Amygdala (tissue), 56 donors: ENCODE measurements around the gene CD320.
"Not testable (repeated sequence)": the region's sequence is repeated elsewhere in the genome, so short reads cannot be mapped to it uniquely, and the experiment has no call there.

Experiments
- DNase-seq, 56 donors: peaks; one replicate each; lab custom pipeline; 2025; lab: John Stamatoyannopoulos, UW

Gene CD320

DNA sequence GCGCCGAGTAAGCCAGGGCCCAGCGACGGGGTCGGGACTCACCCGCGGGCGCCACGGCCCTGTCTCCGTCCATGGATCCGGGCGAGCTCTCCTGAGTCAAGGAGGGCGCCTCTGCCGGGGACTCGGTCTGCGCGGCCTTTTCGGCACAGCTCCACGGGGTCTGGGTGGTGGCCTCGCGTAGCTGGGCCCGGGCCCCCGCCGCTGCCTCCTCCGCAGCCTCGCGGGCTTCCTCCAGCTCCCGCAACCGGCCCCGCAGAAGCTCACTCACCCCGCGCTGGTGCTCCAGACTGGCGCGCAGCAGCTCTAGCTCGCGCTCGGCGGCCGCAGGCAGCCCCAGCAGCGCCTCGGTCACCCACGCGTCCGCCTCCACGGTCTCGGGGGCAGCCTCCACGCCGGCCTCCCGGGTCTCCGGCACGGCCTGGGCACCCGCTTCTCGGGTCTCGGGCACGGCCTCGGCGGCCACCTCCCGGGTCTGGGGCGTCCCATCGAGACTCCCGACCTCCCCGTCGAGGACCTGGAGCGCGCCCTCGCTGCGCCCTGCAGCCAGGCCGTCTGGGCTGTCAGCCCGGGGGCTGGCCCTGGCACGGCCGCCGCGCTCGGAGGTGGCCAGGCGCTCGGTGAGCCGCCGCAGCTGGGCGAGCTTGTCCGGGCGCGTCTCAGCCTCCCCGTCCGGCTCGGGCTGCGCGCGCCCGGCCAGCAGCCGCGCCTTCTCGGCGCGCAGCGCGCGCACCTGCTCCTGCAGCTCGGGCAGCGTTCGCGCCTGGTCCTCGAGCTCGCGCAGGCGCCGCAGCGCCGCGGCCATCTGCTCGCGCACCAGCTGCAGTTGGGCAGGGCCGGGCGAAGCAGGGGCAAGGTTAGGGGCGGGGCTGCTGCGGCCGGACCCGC, 26.5 kb upstream of the CD320 start:
- DNase-seq = peak in 11 of 56 donors; percentile 3 to 40 (median 21)

DNA sequence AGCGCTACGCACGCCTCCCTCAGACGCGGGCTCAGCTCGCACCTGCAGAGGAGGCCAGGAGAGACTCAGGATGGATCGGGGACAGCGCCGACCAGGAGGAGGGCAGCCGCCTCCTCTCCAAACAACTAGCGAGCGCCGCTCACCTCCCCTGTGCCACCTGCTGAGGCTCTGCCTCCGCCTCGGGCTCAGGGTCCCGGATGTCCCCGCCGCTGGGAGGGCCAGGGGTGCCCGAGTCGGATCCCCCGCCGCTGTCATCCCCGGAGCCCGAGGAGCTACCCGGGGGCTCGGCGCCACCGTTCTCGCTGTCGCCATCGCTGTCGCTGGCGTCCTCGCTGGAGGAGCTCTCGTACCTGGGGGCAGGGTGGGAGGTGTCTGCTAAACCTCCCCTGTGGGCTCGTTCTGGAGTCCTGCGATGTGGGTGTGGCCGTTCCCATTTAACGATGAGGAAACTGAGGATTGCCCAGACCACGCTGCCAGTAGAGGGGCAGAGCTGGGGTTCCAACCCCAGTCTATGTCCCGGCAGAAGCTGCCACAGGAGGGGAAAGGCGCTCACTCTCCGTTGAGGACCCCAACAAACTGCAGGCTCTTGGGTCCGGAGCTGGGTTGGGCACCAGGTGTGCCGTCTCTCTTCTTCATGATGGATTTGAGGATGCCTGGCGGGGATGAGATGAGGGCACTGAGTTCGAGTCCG, 25.8 kb upstream of the CD320 start:
- no peak for DNase-seq

DNA sequence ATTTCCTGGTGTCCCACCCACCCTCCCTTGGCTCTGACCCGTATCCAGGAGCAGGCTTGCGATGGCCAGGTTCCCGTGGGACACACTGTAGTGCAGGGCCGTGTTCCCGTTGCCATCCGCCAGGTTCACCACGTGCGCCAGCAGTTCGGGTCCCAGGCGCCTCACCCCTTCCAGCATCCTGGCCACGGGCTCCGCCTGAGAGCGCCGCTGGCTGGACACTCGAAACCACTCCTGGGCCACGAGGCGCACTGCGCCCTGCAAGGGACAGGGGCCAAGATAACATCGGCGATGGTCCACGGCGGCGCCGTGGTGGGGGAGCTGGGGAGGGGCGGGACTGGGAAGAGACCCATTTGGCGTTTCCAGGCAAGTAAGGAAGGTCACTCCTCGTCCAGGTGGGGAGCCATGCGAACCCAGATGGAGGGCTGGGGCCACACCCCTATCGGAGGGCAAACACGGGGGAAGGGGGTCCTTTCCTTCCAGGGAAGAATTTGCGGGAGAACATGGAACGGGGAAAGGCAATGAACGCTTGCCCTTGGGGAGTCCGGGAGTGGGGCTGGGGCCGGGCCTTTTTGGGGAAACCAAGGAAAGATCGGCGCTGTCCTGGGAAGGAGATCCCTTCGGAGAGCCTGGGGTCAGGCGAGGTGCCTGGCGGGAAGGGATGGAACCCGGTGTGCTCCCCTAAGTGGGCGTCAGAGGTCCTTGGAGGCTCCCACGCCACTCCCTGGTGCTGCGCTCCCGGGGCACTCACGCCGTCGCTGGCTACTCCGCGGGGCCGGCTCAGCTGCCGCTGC, 25.0 kb upstream of the CD320 start:
- DNase-seq = no peak

DNA sequence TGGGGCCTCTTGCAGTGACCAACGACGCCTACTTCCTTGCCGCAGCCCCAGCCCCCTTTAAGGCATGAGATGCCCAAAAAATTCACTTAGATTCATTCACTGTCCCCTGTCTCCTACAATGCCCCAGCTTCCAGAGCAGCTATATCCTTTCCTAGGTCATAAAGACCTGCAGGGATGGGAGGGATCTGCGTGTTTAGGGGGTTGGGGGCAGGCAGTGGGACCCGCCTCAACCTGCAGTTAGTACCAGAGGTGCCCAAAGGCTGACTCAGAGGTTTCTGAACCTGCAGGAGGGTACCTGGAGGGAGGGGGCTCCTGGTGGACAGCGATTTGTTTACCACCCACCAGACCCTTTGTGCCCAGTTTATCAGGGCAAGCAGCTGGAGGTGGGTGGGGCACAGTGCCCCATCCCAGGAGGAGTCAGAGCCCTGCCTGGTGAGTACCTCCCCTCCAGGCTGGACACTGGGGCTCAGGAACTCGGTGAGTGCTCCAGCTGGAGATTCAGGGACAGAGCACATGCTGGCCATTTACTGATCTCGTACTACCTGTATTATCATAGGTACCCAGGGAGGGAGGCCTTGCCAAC, 23.2 kb upstream of the CD320 start:
- DNase-seq = no peak

DNA sequence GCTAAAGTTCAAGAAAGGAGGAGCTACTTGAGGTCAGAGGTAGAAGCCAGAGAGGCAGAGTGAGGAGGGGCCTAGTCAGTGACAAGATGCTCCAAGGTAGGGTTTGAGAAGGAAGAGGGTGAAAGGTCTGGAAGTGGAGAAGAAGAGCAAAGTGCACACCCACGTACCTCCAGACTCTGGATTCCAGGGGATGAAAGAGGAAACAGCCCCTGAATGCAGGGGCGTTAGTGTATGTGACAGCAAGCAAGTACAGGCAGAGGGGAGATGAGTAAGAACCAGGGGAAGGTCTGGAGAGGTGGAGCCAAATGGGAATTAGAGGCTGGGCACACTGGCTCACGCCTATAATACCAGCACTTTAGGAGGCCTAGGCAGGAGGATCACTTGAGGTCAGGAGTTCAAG, 21.8 kb upstream of the CD320 start:
- DNase-seq = no peak

DNA sequence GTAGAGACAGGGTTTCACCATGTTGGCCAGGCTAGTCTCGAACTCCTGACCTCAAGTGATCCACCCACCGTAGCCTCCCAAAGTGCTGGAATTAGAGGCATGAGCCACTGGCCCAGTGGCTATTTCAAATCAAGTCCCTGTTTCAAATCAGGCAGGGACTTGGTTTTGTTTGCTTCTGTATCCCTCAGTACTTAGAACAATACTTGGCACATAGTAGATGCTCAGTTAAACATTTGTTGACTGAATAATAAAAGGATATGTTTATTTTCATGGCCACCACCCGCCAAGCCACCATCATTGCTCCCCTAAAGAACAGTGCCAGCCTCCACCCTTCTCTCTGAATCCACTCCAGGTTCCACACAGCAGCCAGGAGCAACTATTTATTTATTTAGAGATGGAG, 17.3 kb upstream of the CD320 start:
- DNase-seq = no peak

DNA sequence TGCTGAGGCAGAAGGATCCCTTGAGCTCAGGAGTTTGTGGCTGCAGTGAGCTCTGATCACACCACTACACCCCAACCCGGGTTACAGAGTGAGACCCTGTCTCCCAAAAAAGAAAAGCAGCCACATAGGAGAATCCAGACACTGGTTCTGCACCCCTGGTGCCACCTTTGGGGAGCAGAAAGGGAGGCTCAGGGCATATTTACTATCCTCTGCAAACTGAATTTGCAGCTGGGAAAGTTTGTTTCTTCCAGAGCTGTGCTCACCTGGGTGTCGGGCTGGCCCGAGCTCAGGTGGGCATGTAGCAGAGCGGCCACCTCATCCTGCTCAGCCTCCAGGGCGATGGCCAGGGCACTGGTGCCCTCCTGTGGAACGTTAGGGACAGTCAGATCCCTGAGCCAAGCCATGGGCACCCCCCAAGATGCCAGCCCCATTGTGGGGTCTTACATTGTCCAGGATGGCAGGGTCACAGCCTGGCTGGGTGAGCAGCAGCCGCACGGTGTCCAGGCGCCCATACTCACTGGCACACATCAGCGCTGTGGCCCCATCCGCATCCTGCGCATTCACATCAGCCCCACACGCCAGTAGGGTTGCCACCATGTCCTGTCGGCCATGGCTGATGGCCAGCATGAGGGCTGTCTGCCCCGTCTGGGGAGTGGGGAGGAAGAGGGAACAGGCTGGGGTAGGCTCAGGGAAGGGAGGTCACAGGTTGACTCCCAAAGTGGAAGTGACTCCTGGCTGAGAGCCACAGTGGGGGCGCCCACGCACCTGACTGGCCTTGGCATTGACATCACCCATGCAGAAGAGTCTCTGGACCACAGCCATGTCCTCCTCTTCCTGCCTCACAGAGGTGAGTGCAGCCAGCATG, 16.3 kb upstream of the CD320 start:
- DNase-seq = peak in 2 of 56 donors; percentile 5 to 18

DNA sequence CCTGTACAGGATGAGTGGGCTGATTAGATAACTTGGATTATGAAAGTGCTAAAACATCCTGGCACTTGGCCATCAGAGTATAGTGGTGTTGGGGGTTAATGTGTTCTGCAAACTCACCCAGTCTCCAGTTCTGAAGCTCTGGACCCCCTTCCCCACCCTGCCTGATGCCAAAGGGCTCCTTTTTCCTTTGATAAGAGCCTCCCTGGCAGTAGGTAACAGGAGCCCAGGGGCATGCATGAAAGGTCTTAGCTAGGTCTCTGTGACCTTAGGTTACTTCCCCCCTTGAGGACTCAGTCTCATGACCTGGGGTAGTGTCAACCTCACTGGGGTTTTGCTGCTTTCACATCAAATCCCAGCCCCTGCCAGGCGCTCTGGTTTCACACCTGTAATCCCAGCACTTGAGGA, 15.6 kb upstream of the CD320 start:
- DNase-seq = no peak

DNA sequence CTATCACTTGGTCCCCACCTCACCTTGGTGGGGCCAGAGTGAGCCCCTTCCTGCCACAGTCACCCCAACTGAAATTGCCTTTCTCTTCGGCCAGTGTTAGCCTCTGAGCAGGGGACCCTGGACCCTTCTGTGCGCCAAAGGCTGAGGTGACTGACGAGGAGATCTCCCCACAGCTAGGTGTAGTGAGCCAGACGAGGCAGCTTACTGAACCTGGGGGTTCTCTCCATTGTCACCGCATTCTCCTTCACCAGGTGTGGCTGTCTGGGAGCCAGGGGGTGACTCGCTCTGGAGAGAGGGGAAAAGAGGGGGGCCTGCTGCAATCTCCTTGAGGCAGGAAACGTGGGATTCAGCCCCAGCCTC, 14.5 kb upstream of the CD320 start:
- no peak for DNase-seq

DNA sequence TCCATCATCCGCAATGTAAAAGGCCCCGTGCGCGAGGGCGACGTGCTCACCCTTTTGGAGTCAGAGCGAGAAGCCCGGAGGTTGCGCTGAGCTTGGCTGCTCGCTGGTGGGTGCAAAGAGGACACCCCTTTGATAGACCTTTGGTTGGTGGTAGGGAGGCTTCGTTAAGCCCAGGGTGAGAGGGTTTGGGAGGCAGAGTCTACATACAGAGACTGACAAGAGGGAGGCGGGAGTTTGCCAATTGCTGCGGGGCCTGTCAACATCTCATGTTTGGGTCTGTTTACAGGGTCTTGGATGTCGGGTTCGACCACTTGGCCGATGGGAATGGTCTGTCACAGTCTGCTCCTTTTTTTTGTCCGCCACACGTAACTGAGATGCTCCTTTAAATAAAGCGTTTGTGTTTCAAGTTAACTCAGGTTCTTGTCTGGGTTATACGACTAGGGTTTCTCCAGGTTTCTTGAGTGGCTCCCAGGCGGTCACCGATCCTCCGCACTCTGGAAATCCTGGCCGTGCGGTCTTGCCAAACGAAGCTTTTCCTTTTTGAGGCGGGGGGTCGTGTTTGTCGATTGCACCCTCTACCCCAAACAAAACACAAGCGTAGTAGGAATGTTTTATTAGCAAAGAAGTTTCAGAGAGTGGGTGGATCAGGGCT, 14.0 kb upstream of the CD320 start:
- DNase-seq = peak in 1 of 56 donors; percentile 34

DNA sequence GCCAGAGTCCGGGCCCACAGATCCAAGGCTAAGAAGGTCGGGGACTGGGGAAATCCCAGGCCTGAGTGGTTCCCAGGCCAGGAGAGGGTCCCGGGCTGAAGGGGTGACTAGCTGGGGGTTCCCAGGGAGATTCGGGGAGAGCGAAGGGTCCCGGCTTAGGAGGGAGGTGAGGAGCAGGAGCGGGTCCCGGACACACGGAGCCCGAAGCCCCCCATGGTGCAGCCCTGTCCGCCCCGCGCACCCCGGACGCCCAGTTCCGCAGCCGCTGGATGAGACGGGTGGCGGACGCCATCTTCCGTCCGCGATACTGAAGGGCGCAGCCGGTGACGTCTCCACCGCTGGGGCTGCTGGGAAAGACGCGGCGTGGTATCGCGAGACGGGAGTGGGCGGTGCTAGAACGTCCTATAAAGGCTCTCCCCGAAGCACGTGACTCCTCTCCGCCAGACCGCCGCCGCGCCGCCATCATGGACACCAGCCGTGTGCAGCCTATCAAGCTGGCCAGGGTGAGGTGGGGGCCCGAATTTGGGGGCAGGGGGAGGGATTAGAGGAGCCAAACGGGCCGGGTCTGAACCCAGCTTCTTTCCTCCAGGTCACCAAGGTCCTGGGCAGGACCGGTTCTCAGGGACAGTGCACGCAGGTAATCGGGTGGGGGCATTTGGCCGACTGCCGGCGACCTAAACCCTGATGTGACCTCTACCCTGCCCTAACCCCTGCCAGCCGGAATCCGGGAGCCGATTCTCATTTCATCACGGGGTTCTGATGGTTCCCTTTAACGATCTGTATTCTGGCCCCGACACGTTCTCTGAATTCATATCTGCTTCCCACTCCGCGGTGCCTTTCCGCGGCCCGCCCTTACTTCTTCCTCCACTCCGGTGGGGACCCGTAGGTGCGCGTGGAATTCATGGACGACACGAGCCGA, 13.2 kb upstream of the CD320 start, which contains the start of the genes NDUFA7 and RPS28:
NDUFA7 (minus strand) TSS at position 309 of the 919 bp plus-strand sequence; CDS start at position 292, 17 bp downstream.
RPS28 (plus strand) TSS at position 430 of the 919 bp plus-strand sequence; CDS start at position 465, 35 bp downstream.
- peak; percentile 44 to 97 (median 92) for DNase-seq

DNA sequence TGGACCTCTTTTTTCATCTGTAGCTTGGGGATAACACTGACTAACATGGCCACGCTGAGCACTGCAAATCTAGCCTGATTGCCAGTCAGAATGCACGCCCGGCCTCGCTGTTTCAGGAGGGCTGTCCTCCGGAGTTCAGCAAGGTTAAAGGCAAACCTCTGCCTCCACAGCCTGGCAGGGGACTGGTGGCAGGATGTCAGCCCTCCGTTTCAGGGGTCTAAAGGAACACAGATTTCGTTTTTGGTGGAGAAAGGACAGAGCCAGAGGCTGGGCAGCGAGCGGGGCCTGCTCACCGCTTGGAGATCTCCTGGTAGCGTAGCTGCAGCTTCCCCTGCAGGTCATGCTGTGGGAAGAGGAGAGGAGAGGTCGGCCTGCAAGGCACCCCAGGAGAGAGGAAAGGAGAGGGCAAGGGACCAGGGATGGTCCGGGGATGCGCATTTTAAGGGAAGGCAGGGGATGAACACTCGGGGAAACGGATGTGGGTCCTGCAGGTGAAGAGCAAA, 12.5 kb upstream of the CD320 start:
- peak in 2 of 56 donors; percentile 36 to 48 for DNase-seq

DNA sequence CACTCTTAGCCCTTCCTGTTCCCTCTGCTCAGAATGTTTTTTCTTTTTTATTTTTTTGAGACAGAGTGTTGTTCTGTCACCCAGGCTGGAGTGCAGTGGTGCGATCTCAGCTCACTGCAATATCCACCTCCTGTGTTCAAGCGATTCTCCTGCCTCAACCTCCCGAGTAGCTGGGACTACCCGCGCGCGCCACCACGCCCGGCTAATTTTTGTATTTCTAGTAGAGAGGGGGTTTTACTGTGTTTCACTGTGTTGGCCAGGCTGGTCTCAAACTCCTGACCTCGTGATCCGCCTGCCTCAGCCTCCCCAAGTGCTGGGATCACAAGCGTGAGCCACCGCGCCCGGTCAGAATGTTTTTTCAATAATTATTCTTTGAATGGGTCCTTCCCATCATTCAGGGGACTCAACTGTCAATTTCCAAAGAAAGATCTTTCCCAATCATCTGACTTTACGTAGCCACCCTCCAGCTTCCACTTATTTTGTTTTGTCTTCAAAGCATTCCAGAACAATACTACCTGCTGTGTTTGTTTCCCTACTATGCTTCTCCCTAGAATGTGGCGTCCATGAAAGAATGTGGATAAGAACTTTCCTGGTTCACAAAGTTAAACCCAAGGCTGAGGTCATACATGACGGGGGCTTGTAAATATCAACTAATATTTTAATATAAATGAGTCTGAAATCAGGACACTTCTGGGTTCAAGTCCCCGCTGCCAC, 11.8 kb upstream of the CD320 start:
- DNase-seq = no peak

DNA sequence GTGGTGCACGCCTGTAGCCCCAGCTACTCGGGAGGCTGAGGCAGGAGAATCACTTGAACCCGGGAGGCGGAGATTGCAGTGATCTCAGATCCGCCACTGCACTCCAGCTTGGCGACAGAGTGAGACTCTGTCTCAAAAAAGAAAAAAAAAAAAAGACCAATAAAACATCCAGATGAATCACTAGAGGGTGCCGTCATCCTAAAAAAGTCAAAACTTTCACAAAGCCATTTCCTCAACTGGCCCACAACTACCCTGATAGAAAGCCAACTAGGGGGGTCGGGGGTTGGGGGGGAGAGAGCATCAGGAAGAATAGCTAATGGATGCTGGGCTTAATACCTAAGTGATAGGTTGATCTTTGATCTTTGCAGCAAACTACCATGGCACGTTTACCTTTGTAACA, 10.7 kb upstream of the CD320 start:
- not testable (repeated sequence) for DNase-seq

DNA sequence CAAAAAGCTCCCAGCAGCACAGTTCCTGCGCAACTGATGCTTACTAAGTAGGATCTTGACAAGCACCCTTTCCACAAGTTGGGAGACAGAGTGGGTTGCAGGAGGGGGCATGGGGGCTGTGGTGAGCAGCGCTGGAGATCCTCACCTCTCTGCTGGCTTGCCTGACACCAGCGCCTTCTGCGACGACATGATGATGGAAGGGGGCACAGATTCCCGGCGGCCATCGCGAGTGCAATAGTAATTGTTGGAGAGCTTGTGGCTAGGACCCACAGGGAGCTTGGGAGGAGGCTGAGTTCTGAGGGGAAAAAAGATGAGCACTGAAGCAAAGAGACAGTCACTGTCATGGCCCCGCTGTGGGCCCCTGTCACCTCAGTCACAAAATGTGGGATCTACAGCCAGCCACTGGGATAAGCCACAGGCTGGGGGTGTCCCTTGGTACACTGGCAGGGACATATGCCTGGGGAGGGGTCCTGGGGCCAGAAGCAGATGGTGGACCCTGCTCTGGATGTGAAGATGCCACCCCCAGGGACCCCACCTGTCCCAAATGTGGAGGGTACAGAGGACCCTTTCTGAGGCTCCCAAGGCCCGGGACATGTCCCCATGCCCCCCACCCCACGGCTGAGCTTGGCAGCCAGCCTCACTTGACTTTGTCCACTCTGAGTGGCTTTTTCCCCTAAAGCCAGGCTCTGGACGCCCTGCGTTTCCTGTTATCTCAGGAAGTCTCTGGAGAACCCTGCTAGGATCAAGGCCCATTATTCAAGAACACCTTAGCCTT, 8.4 kb upstream of the CD320 start:
- DNase-seq = no peak

DNA sequence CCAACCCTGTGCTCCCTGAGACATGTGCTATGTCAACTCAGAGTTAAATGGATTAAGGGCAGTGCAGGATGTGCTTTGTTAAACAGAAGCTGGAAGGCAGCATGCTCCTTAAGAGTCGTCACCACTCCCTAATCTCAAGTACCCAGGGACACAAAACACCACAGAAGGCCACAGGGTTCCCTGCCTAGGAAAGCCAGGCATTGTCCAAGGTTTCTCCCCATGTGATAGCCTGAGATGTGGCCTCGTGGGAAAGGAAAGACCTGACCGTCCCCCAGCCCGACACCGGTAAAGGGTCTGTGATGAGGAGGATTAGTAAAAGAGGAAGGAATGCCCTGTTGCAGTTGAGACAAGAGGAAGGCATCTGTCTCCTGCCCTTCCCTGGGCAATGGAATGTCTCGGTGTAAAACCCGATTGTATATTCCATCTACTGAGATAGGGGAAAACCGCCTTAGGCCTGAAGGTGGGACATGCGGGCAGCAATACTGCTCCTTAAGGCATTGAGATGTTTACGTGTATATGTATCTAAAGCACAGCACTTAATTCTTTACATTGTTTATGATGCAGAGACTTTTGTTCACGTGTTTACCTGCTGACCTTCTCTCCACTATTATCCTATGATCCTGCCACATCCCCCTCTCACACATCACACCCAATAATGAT, 7.0 kb upstream of the CD320 start:
- not testable (repeated sequence) for DNase-seq
